Fibroblast of lung (primary cell): ENCODE measurements around the gene NAA35. TPM values are rescaled to one million over a fixed set of nuclear protein-coding genes. Genes with fewer than 3 reads are reported as not detected.

ENCODE experiments used
- DNase-seq, 2 donors: peaks; one replicate each; pipeline versions ENCODE4 v3.0.0 to v3.0.0-alpha.2; 2010; ENCODE audit warnings: low read depth in 2 of 2
- H2AFZ ChIP-seq: 2 replicates; pipeline ENCODE4 v1.5.1; 2012; ENCODE audit warnings: low read length, control low read depth, inconsistent platforms
- H3K27ac ChIP-seq: 2 replicates; pipeline ENCODE4 v1.5.1; 2011; ENCODE audit warnings: low read length, control low read depth; ENCODE audit not compliant: insufficient read depth
- H3K27me3 ChIP-seq: 2 replicates; pipeline ENCODE4 v1.5.1; 2011; ENCODE audit warnings: mild to moderate bottlenecking, low read length; ENCODE audit not compliant: control insufficient read depth, insufficient read depth
- H3K36me3 ChIP-seq: 2 replicates; pipeline ENCODE4 v1.5.1; 2011; ENCODE audit warnings: low read length; ENCODE audit not compliant: control insufficient read depth, insufficient read depth
- H3K4me1 ChIP-seq: 2 replicates; pipeline ENCODE4 v1.5.1; 2011; ENCODE audit warnings: low read length; ENCODE audit not compliant: control insufficient read depth, insufficient read depth; ENCODE audit errors: extremely low read depth
- H3K4me2 ChIP-seq: 2 replicates; pipeline ENCODE4 v1.5.1; 2011; ENCODE audit warnings: low read length, control low read depth; ENCODE audit not compliant: insufficient read depth; ENCODE audit errors: extremely low read depth
- H3K4me3 ChIP-seq, 4 experiments: fragments of 200-600 bp in 1 of 4; sonication (generic) in 1 of 4; replicated peaks in 1 of 4; 2 replicates each; pipeline ENCODE4 v1.5.1; 2011 to 2016; ENCODE audit warnings: low read length in 4 of 4, low read depth in 3 of 4, mild to moderate bottlenecking in 3 of 4, control low read depth in 2 of 4, inconsistent platforms in 1 of 4, mixed read lengths in 1 of 4; ENCODE audit not compliant: insufficient read depth in 1 of 4; ENCODE audit errors: control extremely low read depth in 1 of 4
- H3K79me2 ChIP-seq: 2 replicates; pipeline ENCODE4 v1.5.1; 2012; ENCODE audit warnings: mild to moderate bottlenecking, low read length, inconsistent platforms; ENCODE audit not compliant: control insufficient read depth, insufficient read depth
- H3K9ac ChIP-seq: 2 replicates; pipeline ENCODE4 v1.5.1; 2011; ENCODE audit warnings: mild to moderate bottlenecking, low read length, control low read depth; ENCODE audit not compliant: insufficient read depth
- H3K9me3 ChIP-seq: 2 replicates; pipeline ENCODE4 v1.5.1; 2012; ENCODE audit warnings: low read depth, low read length; ENCODE audit not compliant: control insufficient read depth, insufficient read depth
- H4K20me1 ChIP-seq: 2 replicates; pipeline ENCODE4 v1.5.1; 2011; ENCODE audit warnings: low read length; ENCODE audit not compliant: control insufficient read depth, insufficient read depth; ENCODE audit errors: extremely low read depth
- CTCF ChIP-seq, 2 donors: IDR thresholded peaks in 1 of 2; conservative IDR thresholded peaks in 1 of 2; 1 replicate in 1 of 2; 2 replicates in 1 of 2; pipeline ENCODE4 v1.5.1; 2011 to 2012; ENCODE audit warnings: low read length in 2 of 2, control low read depth in 1 of 2, inconsistent platforms in 1 of 2, low read depth in 1 of 2, mild to moderate bottlenecking in 1 of 2
- EZH2 ChIP-seq: IDR thresholded peaks from 2 replicates; pipeline ENCODE4 v1.5.1; 2012; ENCODE audit warnings: low read length, control low read depth, mild to moderate bottlenecking; ENCODE audit errors: missing control alignments
- polyA minus RNA-seq: library from RNA; depleted of rRNA, polyadenylated mRNA; stranded (reverse); fragments of >200 nt; gene quantifications from 2 replicates; pipeline ENCODE4 v1.2.3, GENCODE V29; 2011; ENCODE audit warnings: low replicate concordance
- polyA plus RNA-seq, 2 donors: library from polyadenylated mRNA; depleted of rRNA in 1 of 2; stranded (reverse) in 1 of 2; unstranded in 1 of 2; fragments of >200 nt; gene quantifications; 2 replicates each; pipeline ENCODE4 v1.2.1, GENCODE V29; 2011 to 2012; ENCODE audit warnings: missing spikeins in 1 of 2
- total RNA-seq: library from RNA; depleted of rRNA; stranded (reverse); fragments of >200 nt; gene quantifications from 2 replicates; pipeline ENCODE4 v1.2.1, GENCODE V29; 2014

Gene NAA35
- total RNA-seq (13.4 and 20.5 TPM in 2 replicates), polyA plus RNA-seq (20.3 and 23.5 TPM in 2 replicates), polyA minus RNA-seq (4.2 and 6.7 TPM in 2 replicates)
- polyA plus RNA-seq (2012) = 14.3 and 15.7 TPM in 2 replicates

- peak within 1 kb of the TSS; percentile 76 for H3K4me2 ChIP-seq
- peaks cover 42% of the 10 kb centered on the region for H3K79me2 ChIP-seq
- no peaks in the 10 kb centered on the region for H3K27me3 ChIP-seq
- peaks cover 4% of the 10 kb centered on the region for H3K4me1 ChIP-seq
- no peaks in the 10 kb centered on the region for H3K9me3 ChIP-seq
- peak within 1 kb of the TSS; percentile 84 for H3K27ac ChIP-seq
- TF ChIP-seq EZH2 = no peak
- TF ChIP-seq CTCF (conservative IDR thresholded peaks at IDR 0.05 in 1 of 2, IDR thresholded peaks at IDR 0.05 in 1 of 2; ENCODE audit: low read depth in 1 of 2, low read length in 2 of 2) = no peak
- H3K4me3 ChIP-seq = peak within 1 kb of the TSS; percentile 85 to 97 (median 94)
- H2AFZ ChIP-seq = peak within 1 kb of the TSS; percentile 90
- peaks cover 2% of the 10 kb centered on the region for H3K36me3 ChIP-seq
- peak; percentile 96 to 97 for DNase-seq
- H3K9ac ChIP-seq = peak within 1 kb of the TSS; percentile 97
- H4K20me1 ChIP-seq = no peaks in the 10 kb centered on the region
Measured at GRCh38 chr9:85940832-85941621, at the start of gene NAA35. NAA35 (plus strand) TSS chr9:85941146; CDS start chr9:85942160, 1,014 bp downstream.

GRCh38 chr9:85892401-85892800 lies 48.5 kb upstream of the NAA35 start:
- Histone ChIP-seq H3K4me2 (no peak overlapping the region), H3K36me3 (no peaks in the 10 kb centered on the region), H3K79me2 (no peaks in the 10 kb centered on the region), H4K20me1 (no peaks in the 10 kb centered on the region), H3K4me1 (no peaks in the 10 kb centered on the region), H3K27ac (no peak overlapping the region), H3K9me3 (no peaks in the 10 kb centered on the region), H3K9ac (no peak overlapping the region), H3K4me3 (no peak overlapping the region), H3K27me3 (no peaks in the 10 kb centered on the region), H2AFZ (no peak overlapping the region)
- TF ChIP-seq EZH2 (no peak), CTCF (conservative IDR thresholded peaks at IDR 0.05 in 1 of 2, IDR thresholded peaks at IDR 0.05 in 1 of 2; ENCODE audit: low read depth in 1 of 2, low read length in 2 of 2) (no peak)
- DNase-seq = no peak

GRCh38 chr9:85895685-85896084 lies 45.3 kb upstream of the NAA35 start:
- H3K79me2 ChIP-seq = no peaks in the 10 kb centered on the region
- H3K9ac ChIP-seq = no peak overlapping the region
- H3K36me3 ChIP-seq = no peaks in the 10 kb centered on the region
- H3K9me3 ChIP-seq = no peaks in the 10 kb centered on the region
- DNase-seq = no peak
- no peaks in the 10 kb centered on the region for H3K4me1 ChIP-seq
- no peak overlapping the region for H3K4me2 ChIP-seq
- no peak overlapping the region for H2AFZ ChIP-seq
- H3K4me3 ChIP-seq = no peak overlapping the region
- no peak overlapping the region for H3K27ac ChIP-seq
- no peak for TF ChIP-seq EZH2
- TF ChIP-seq CTCF (conservative IDR thresholded peaks at IDR 0.05 in 1 of 2, IDR thresholded peaks at IDR 0.05 in 1 of 2; ENCODE audit: low read depth in 1 of 2, low read length in 2 of 2) = no peak
- H4K20me1 ChIP-seq = no peaks in the 10 kb centered on the region
- no peaks in the 10 kb centered on the region for H3K27me3 ChIP-seq
